Omental fat pad (tissue), 4 donors: ENCODE data around the gene SLC16A1. TPM values are rescaled to one million over a fixed set of nuclear protein-coding genes. Genes with fewer than 3 reads are reported as not detected.
"Not testable (repeated sequence)": the region's sequence is repeated elsewhere in the genome, so short reads cannot be mapped to it uniquely, and the experiment has no call there.

Source experiments
- ATAC-seq: fragments of 150-250 bp; one replicate; pipeline ENCODE4 v1.9.1; 2016; ENCODE audit warnings: mild to moderate bottlenecking, moderate library complexity; ENCODE audit not compliant: low FRiP score
- DNase-seq: peaks from one replicate; pipeline ENCODE4 v3.0.0-alpha.2; 2019; ENCODE audit warnings: low spot score
- total RNA-seq, 4 donors: library from RNA; depleted of rRNA; stranded (reverse); fragments of >200 nt; gene quantifications; one replicate each; pipeline ENCODE4 v1.1.0, GENCODE V29; 2016
- TF ChIP-seq, protein P1 (sequence below), 3 donors: fragments of 450-650 bp; IDR thresholded peaks; one replicate each; pipeline ENCODE4 v1.5.1; 2016 to 2017; ENCODE audit warnings: antibody characterized with exemption in 3 of 3, mild to moderate bottlenecking in 3 of 3, moderate library complexity in 2 of 3

SLC16A1 gene
- total RNA-seq, 4 donors from 2014 or later, result 15.1 to 125 (median 78.3) TPM

DNA sequence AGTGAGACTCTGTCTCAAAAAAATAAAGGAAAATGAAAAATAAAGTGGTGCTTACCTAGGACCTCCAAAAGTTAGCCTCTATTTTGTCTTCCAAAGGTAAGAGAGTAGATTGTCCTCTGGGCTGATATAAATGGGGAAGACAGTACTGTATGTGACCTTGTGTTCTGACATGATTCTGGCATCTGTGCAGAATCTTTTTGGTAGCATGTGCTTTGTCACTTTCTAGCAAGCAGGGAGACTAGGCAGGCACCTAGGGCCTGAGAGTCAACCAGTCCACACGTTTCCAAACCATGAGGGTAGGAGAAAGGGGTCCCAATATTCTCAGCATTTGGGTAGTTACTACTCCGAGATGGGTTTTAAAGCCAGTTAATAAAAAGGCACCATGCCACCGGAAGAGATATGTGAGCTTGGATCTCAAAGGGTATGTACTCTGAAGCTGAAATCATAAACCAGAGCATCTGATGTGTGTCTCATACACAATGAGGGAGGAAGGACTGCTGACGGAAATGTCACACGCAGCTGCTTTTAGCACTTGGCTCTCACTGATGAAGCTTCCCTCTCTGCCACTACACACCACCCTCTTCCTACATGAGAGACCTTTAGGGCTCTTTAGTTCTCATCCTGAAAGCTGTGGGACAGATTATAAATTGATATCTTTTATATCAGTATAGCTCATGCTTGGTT lies 27.0 kb upstream of the SLC16A1 start:
- no peak for ATAC-seq
- DNase-seq, result no peak
- TF ChIP-seq, protein P1, sequence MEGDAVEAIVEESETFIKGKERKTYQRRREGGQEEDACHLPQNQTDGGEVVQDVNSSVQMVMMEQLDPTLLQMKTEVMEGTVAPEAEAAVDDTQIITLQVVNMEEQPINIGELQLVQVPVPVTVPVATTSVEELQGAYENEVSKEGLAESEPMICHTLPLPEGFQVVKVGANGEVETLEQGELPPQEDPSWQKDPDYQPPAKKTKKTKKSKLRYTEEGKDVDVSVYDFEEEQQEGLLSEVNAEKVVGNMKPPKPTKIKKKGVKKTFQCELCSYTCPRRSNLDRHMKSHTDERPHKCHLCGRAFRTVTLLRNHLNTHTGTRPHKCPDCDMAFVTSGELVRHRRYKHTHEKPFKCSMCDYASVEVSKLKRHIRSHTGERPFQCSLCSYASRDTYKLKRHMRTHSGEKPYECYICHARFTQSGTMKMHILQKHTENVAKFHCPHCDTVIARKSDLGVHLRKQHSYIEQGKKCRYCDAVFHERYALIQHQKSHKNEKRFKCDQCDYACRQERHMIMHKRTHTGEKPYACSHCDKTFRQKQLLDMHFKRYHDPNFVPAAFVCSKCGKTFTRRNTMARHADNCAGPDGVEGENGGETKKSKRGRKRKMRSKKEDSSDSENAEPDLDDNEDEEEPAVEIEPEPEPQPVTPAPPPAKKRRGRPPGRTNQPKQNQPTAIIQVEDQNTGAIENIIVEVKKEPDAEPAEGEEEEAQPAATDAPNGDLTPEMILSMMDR (IDR thresholded peaks at IDR 0.05), result no peak

DNA sequence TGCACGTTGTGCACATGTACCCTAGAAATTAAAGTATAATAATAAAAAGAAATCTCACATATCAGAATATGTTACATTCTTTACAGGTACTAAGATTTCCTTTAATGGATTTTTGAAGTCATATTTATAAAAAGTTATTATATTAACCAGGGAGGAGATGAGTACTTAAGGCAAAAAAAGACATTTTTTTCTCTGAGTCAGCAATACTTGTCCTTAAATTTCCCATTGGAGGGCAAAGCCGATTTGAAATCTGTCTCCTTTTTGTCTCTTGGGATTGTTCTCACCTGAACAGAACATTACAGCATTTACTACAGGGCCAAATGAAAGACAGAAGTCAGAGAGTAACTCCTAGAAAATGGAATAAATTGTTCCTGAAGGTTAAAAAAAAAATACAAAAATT lies 26.3 kb upstream of the SLC16A1 start:
- DNase-seq (no peak), ATAC-seq (no peak)
- TF ChIP-seq, protein P1 (IDR thresholded peaks at IDR 0.05), result no peak

DNA sequence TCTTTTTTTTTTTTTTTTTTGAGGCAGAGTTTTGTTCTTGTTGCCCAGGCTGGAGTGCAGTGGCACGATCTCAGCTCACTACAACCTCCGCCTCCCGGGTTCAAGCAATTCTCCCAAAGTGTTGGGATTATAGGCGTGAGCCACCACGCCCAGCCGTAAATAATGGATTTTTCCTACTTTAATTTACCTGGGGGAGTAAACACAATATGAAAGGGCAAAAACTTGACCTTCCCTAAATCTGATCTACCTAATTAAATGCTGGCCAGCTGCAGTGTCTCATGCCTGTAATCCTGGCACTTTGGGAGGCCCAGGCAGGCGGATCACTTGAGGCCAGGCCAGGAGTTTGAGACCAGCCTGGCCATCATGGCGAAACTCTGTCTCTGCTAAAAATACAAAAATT lies 25.8 kb upstream of the SLC16A1 start:
- not testable (repeated sequence) for DNase-seq, ATAC-seq

DNA sequence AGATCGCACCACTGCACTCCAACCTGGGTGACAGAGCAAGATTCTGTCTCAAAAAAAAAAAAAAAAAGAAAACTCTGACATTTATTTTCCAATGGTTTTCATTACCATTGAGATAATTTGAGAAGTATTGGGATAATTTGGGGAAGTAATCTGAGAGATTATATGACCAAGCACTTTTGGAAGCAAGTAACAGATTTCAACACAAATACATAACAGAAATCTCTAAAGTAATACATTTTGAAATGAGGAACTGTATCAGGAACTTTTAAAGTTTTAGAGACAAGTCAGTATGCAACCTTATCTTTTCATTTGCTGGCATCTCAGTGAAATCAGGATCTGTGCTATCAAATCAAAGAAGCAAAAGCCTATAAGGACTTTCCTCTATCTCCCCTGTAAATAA lies 25.4 kb upstream of the SLC16A1 start:
- TF ChIP-seq, protein P1 (IDR thresholded peaks at IDR 0.05), result no peak
- ATAC-seq, result no peak
- DNase-seq, result no peak

DNA sequence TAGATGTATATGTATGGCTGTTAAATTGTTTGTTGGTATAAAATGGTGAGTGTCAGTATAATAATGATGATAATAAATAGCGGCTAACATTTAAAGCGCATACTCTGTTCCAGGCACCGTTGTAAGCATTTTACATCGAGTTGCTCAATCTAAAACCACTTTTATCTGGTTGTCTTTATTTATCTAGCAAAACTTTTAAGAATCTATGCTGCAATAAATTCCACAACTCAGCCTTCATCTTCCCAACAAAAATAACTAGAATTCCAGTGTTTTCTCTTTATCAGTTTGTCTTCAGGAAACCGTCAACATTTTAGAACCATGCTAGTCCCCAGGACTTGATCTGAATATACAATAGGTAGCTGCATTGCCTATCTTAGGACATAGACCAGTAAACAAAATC lies 19.3 kb upstream of the SLC16A1 start:
- TF ChIP-seq, protein P1 (IDR thresholded peaks at IDR 0.05), result no peak
- ATAC-seq (no peak), DNase-seq (no peak)

DNA sequence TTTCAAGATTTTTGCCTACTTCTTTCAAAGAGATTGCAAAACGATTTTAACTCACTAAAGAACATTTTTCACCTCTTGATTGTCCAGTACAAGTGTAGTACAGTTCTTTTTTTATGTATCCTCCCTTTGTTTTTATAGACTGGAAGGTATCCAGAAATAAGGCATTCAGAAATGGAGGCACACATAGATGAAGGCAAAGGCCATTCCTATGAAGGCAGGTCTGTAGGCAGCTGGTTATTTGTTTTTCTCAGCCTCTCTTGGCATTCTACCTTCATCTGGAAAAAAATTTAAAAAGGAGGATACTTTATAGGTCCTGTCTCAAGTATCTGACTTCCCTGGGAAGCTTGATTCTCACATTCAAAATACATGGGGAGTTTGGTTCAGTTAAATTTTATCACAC lies 18.6 kb upstream of the SLC16A1 start:
- TF ChIP-seq, protein P1 (IDR thresholded peaks at IDR 0.05), result no peak
- DNase-seq (no peak), ATAC-seq (no peak)

DNA sequence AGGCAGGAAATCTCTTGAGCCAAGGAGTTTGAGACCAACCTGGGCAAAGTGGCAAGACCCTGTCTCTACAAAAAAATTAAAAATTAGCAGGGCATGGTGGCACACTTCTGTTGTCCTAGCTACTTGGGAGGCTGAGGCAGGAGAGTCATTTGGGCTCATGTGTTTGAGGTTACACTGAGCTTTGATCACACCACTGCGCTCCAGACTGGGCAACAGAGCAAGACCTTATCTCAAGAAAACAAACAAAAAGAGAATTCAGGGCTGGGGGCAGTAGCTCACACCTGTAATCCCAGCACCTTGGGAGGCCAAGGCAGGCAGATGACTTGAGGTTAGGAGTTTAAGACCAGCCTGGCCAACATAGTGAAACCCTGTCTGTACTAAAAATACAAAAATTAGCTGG lies 17.8 kb upstream of the SLC16A1 start:
- TF ChIP-seq, protein P1 (IDR thresholded peaks at IDR 0.05), result no peak
- no peak for ATAC-seq
- DNase-seq, result no peak
